Brain microvascular endothelial cell (primary cell): ENCODE results near the gene FEM1A.
"Not testable (repeated sequence)": the region's sequence is repeated elsewhere in the genome, so short reads cannot be mapped to it uniquely, and the experiment has no call there.

Source experiments
- DNase-seq: peaks from one replicate; pipeline ENCODE4 v3.0.0-alpha.2; 2020
- H3K27ac ChIP-seq: fragments of 250-450 bp; sonication (Bioruptor Pico); 2 replicates; pipeline ENCODE4 v1.5.1; 2020; ENCODE audit warnings: mild to moderate bottlenecking, moderate library complexity
- H3K27me3 ChIP-seq: fragments of 250-450 bp; sonication (Bioruptor Pico); replicated peaks from 2 replicates; pipeline ENCODE4 v1.5.1; 2020; ENCODE audit warnings: mild to moderate bottlenecking
- H3K36me3 ChIP-seq: fragments of 250-450 bp; sonication (Bioruptor Pico); replicated peaks from 2 replicates; pipeline ENCODE4 v1.5.1; 2020; ENCODE audit warnings: mild to moderate bottlenecking
- H3K4me3 ChIP-seq: 2 replicates; pipeline ENCODE4 v1.5.1; 2011; ENCODE audit warnings: low read depth, mild to moderate bottlenecking, control low read depth, low read length, moderate library complexity
- CTCF ChIP-seq: IDR thresholded peaks from 2 replicates; pipeline ENCODE4 v1.5.1; 2011; ENCODE audit warnings: low read depth, mild to moderate bottlenecking, moderate library complexity, low read length, control low read depth, inconsistent platforms; ENCODE audit errors: missing control alignments
- in situ Hi-C: cut with HindIII; loops from 2 replicates; pipeline ENCODE4 v1.10.0; 2017; ENCODE audit warnings: low sequenced_read_pairs, low pct_ligation_motif_present

Gene FEM1A

GRCh38 chr19:4831304-4831978 lies 39.9 kb downstream of the FEM1A start, which contains the start of gene TICAM1:
Gene TICAM1 (minus strand): TSS chr19:4831712. CDS start chr19:4818377, 13,335 bp downstream.
- TF ChIP-seq CTCF: no peak
- Histone ChIP-seq H3K27me3 (no peaks in the 10 kb centered on the region), H3K4me3 (peak within 1 kb of the TSS; percentile 80), H3K36me3 (no peaks in the 10 kb centered on the region), H3K27ac (peak within 1 kb of the TSS; percentile 50)
- DNase-seq: peak; percentile 50
- in situ Hi-C loops: no loop called here

GRCh38 chr19:4831979-4832340 lies 40.4 kb downstream of the FEM1A start:
- peak overlapping the region; percentile 50 for H3K27ac ChIP-seq
- DNase-seq, in situ Hi-C loops, H3K36me3 ChIP-seq, H3K27me3 ChIP-seq: not testable (repeated sequence)
- H3K4me3 ChIP-seq: peak overlapping the region; percentile 80

GRCh38 chr19:4832776-4833175 lies 41.2 kb downstream of the FEM1A start:
- in situ Hi-C loops: no loop called here
- TF ChIP-seq CTCF: no peak
- Histone ChIP-seq H3K27ac (no peak overlapping the region), H3K4me3 (no peak overlapping the region), H3K27me3 (no peaks in the 10 kb centered on the region), H3K36me3 (peaks cover 4% of the 10 kb centered on the region)
- DNase-seq: no peak

GRCh38 chr19:4839192-4839591 lies 47.7 kb downstream of the FEM1A start:
- DNase-seq: no peak
- no peak overlapping the region for H3K27ac ChIP-seq
- in situ Hi-C loops: no loop called here
- no peaks in the 10 kb centered on the region for H3K27me3 ChIP-seq
- H3K4me3 ChIP-seq: no peak overlapping the region
- peaks cover 58% of the 10 kb centered on the region for H3K36me3 ChIP-seq
- no peak for TF ChIP-seq CTCF

GRCh38 chr19:4843647-4843965 lies 52.1 kb downstream of the FEM1A start:
- no peak for TF ChIP-seq CTCF
- Histone ChIP-seq H3K27ac (no peak overlapping the region), H3K4me3 (no peak overlapping the region), H3K36me3 (peaks cover 86% of the 10 kb centered on the region), H3K27me3 (no peaks in the 10 kb centered on the region)
- no peak for DNase-seq
- in situ Hi-C loops: no loop called here

DNA sequence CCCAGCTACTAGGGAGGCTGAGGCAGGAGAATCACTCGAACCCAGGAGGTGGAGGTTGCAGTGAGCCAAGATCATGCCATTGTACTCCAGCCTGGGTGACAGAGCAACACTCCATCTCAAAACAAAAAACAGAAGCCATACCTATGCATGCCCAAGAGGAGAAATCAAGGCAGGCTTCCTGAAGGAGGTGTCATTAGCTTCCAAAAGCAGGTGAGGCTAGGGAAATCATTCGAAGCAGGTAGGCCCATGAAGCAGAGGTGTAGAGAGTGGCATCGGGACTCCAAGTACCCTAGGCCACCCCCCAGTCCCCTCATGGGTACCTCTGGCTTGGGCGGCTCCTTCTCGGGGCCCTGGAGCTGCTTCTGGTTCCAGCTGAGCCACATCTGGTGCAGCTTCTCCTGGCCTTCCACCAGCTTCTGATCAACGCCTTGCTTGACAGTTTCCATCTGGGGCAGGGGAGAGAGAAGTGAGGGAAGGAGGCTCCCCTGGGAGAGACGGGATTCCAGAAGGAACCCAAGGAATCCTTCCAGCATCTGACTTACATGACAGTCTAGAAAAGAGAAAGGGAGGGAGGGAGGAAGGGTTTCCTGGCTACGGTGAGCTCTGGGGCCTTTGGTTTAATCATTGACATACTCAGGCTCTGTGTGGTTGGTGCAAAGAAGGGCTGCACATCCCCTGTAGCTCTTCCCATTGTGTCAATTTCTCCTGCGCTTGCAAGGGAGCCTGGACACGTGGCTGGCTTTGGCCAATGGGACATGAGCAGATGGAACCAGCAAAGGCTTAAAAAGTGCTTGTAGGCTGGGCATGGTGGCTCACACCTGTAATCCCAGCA lies 53.0 kb downstream of the FEM1A start:
- DNase-seq: no peak
- Histone ChIP-seq H3K27ac (peak overlapping the region; percentile 30), H3K36me3 (peaks cover 83% of the 10 kb centered on the region), H3K4me3 (no peak overlapping the region), H3K27me3 (no peaks in the 10 kb centered on the region)
- in situ Hi-C loops: no loop called here
- TF ChIP-seq CTCF: no peak

DNA sequence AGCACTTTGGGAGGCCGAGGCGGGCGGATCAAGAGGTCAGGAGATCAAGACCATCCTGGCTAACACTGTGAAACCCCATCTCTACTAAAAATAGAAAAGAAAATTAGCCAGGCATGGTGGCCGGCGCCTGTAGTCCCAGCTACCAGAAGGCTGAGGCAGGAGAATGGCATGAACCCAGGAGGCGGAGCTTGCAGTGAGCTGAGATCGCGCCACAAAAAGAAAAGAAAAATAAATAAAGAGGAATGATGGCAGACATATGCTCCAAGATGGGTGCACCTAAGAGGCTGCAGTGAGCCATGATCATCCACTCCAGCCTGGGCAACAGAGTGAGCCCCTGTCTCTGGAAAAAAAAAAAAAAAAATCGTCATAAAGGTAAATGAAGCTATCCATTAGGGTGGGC lies 54.4 kb downstream of the FEM1A start:
- H3K27me3 ChIP-seq, H3K4me3 ChIP-seq, in situ Hi-C loops: not testable (repeated sequence)
- H3K27ac ChIP-seq: peak overlapping the region; percentile 81
- peaks cover 82% of the 10 kb centered on the region for H3K36me3 ChIP-seq
- peak; percentile 62 for DNase-seq
